ENCODE results near the gene TBC1D3B.
"Not testable (repeated sequence)": the region's sequence is repeated elsewhere in the genome, so short reads cannot be mapped to it uniquely, and the experiment has no call there.

GRCh38 chr17:36187943-36188665 is 11.7 kb upstream of the TBC1D3B start:
- not testable (repeated sequence) for TF ChIP-seq CTCF (IDR thresholded peaks at IDR 0.05); POLR2AphosphoS5 (IDR thresholded peaks at IDR 0.05); POLR2A (IDR thresholded peaks at IDR 0.05; ENCODE audit: low read depth)

Data from esophagus muscularis mucosa (tissue), 3 donors.